ENCODE measurements around the gene CDK5RAP1.

CDK5RAP1 gene

DNA sequence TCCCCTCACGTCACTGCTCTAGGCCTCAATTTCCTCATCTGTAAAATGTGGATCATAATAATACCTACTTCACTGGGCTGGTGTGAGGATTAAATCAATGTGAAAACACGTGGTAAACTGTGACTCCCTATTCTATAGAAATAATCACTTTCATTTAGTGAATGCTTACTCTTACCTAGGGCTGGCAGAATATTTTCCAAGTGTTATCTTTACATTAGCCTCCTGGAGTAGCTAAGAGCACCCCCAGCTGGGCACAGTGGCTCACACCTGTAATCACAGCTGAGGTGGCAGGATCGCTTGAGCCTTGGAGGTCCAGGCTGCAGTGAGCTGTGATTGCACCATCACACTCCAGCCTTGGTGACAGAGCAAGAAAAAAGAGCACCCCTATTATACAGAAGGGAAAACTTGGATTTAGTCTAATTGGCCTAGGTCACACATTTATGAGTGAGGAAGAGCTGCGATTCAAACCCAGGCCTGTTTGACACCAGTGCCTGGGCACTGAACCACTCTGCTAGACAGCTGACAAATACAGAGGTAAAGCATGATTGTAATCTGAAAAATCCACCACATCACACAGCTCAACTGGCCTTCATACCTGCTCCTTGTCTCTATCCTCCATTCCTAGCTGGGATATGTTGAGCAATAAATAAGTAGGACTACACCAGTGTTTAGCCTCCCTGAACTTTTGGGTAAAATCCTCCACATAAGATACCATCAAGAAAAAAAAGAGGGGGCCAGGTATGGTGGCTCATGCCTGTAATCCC lies 43.7 kb upstream of the CDK5RAP1 start:
- no peaks in the 10 kb centered on the region for H3K27me3 ChIP-seq (ENCODE audit: insufficient read depth, low read length, poor library complexity, severe bottlenecking)
- H3K4me3 ChIP-seq (ENCODE audit: low read length, poor library complexity, severe bottlenecking): peak overlapping the region; percentile 93
- no peak overlapping the region for H3K9ac ChIP-seq (ENCODE audit: low read depth, low read length, poor library complexity, severe bottlenecking)
- no peaks in the 10 kb centered on the region for H3K9me2 ChIP-seq (replicated peaks; ENCODE audit: low read depth, low read length)
- H3K79me2 ChIP-seq (ENCODE audit: insufficient read depth, low read length): no peaks in the 10 kb centered on the region
- 0 out of 2 replicates have a peak, but pooled peaks cover 3% of the 10 kb centered on the region for H3F3A ChIP-seq (ENCODE audit: low read depth)
- no peaks in the 10 kb centered on the region for H3K36me3 ChIP-seq (ENCODE audit: insufficient read depth, low read length)
- no peaks in the 10 kb centered on the region; the same call in 1 of the 2 replicates for H3K9me3 ChIP-seq (ENCODE audit: insufficient read depth, low read depth, low read length)
- peak overlapping the region; percentile 92; the same call in 1 of the 2 replicates for H2AFZ ChIP-seq (ENCODE audit: low read length)
- H4K20me1 ChIP-seq (ENCODE audit: insufficient read depth, low read length, poor library complexity, severe bottlenecking): no peaks in the 10 kb centered on the region
- TF ChIP-seq, protein P1, sequence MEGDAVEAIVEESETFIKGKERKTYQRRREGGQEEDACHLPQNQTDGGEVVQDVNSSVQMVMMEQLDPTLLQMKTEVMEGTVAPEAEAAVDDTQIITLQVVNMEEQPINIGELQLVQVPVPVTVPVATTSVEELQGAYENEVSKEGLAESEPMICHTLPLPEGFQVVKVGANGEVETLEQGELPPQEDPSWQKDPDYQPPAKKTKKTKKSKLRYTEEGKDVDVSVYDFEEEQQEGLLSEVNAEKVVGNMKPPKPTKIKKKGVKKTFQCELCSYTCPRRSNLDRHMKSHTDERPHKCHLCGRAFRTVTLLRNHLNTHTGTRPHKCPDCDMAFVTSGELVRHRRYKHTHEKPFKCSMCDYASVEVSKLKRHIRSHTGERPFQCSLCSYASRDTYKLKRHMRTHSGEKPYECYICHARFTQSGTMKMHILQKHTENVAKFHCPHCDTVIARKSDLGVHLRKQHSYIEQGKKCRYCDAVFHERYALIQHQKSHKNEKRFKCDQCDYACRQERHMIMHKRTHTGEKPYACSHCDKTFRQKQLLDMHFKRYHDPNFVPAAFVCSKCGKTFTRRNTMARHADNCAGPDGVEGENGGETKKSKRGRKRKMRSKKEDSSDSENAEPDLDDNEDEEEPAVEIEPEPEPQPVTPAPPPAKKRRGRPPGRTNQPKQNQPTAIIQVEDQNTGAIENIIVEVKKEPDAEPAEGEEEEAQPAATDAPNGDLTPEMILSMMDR (conservative IDR thresholded peaks at IDR 0.05; ENCODE audit: low read length): peak; percentile 57
- no peak for TF ChIP-seq EZH2phosphoT487 (IDR thresholded peaks at IDR 0.05; ENCODE audit: borderline replicate concordance)
- peaks cover 29% of the 10 kb centered on the region for H3K4me1 ChIP-seq (ENCODE audit: insufficient read depth, low read length, poor library complexity, severe bottlenecking)
- H3K4me2 ChIP-seq (ENCODE audit: low read depth, low read length, poor library complexity, severe bottlenecking): peak overlapping the region; percentile 99

DNA sequence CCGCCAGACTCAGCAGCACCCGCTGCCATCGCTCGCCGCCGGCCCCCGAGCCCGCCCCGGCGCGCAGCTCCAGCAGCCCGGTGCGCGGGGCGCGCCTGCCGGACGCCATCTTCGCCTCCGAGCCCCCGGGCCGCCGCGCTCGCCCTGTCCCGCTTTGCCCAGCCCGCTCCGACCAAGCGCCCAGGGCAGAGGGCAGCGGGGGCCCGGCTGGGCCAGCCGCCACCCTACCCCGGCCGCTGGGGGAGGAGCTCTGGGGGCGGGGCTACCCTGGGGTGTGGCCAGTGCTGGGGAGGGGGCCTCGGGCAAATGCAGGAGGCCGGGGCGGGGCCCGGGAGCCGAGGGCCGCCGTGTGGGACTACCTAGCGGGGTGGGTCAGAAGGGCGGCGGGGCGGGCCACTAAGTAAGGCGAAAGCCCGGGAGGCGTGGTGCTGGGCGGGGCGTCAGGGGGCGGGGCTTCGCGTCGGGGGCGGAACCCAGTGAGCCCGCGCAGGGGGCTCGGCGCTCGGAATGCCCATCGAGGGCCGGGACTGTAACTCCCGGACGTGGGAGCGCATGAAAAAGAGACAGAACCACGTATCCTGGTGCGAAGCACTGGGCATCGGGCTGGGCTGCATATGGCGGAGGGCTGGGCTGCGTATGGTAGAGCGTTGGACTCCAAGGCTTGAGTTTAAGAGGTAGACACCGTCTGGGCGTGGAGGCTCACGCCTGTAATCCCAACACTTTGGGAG lies 42.4 kb upstream of the CDK5RAP1 start, which contains the start of gene SNTA1:
TSS of gene SNTA1 (minus strand) at position 252 of the 728 bp plus-strand sequence. CDS start at position 109, 143 bp downstream.
- peak within 1 kb of the TSS; percentile 93 for H3K4me3 ChIP-seq (ENCODE audit: low read length, poor library complexity, severe bottlenecking)
- H4K20me1 ChIP-seq (ENCODE audit: insufficient read depth, low read length, poor library complexity, severe bottlenecking): no peaks in the 10 kb centered on the region
- peak within 1 kb of the TSS; percentile 92 for H2AFZ ChIP-seq (ENCODE audit: low read length)
- TF ChIP-seq, protein P1 (conservative IDR thresholded peaks at IDR 0.05; ENCODE audit: low read length): no peak
- no peak for TF ChIP-seq EZH2phosphoT487 (IDR thresholded peaks at IDR 0.05; ENCODE audit: borderline replicate concordance)
- peak within 1 kb of the TSS; percentile 72 for H3K9ac ChIP-seq (ENCODE audit: low read depth, low read length, poor library complexity, severe bottlenecking)
- H3K9me3 ChIP-seq (ENCODE audit: insufficient read depth, low read depth, low read length): no peaks in the 10 kb centered on the region
- H3K4me1 ChIP-seq (ENCODE audit: insufficient read depth, low read length, poor library complexity, severe bottlenecking): peaks cover 29% of the 10 kb centered on the region
- no peaks in the 10 kb centered on the region for H3K27me3 ChIP-seq (ENCODE audit: insufficient read depth, low read length, poor library complexity, severe bottlenecking)
- H3K36me3 ChIP-seq (ENCODE audit: insufficient read depth, low read length): no peaks in the 10 kb centered on the region
- no peaks in the 10 kb centered on the region for H3K79me2 ChIP-seq (ENCODE audit: insufficient read depth, low read length)
- H3K4me2 ChIP-seq (ENCODE audit: low read depth, low read length, poor library complexity, severe bottlenecking): peak within 1 kb of the TSS; percentile 99
- no peaks in the 10 kb centered on the region for H3K9me2 ChIP-seq (replicated peaks; ENCODE audit: low read depth, low read length)
- 0 out of 2 replicates have a peak, but pooled peaks cover 3% of the 10 kb centered on the region for H3F3A ChIP-seq (ENCODE audit: low read depth)

DNA sequence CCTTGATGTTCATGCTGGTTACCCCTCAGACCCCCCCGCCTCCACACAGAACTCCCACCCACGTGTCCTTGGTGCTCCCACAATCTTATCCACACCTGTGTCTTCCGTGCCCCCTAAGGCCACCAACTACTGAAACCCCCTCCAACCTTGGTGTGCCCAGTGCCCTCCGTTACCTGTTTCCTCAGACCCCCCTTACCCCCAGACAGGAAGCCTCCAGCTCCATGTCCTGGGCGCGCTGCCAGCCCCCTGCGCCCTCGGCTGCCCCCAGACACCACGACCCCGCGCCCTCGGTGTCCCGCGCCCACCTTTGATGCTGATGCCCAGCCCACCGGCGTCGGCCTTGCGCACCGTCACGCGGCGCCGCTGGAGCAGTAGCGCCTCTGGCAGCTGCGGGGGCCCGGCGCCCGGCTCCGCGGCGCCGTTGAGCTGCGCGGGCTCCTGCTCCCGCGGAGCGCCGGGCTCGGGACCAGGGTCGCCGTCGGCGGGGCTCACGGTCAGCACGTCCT lies 41.7 kb upstream of the CDK5RAP1 start:
- H3K27me3 ChIP-seq (ENCODE audit: insufficient read depth, low read length, poor library complexity, severe bottlenecking): no peaks in the 10 kb centered on the region
- H3K9me3 ChIP-seq (ENCODE audit: insufficient read depth, low read depth, low read length): no peaks in the 10 kb centered on the region
- peak overlapping the region; percentile 93 for H3K4me3 ChIP-seq (ENCODE audit: low read length, poor library complexity, severe bottlenecking)
- TF ChIP-seq EZH2phosphoT487 (IDR thresholded peaks at IDR 0.05; ENCODE audit: borderline replicate concordance): no peak
- TF ChIP-seq, protein P1 (conservative IDR thresholded peaks at IDR 0.05; ENCODE audit: low read length): no peak
- peaks cover 29% of the 10 kb centered on the region for H3K4me1 ChIP-seq (ENCODE audit: insufficient read depth, low read length, poor library complexity, severe bottlenecking)
- H3K79me2 ChIP-seq (ENCODE audit: insufficient read depth, low read length): no peaks in the 10 kb centered on the region
- H3F3A ChIP-seq (ENCODE audit: low read depth): 0 out of 2 replicates have a peak, but pooled peaks cover 3% of the 10 kb centered on the region
- H3K36me3 ChIP-seq (ENCODE audit: insufficient read depth, low read length): no peaks in the 10 kb centered on the region
- H2AFZ ChIP-seq (ENCODE audit: low read length): peak overlapping the region; percentile 76; the same call in 1 of the 2 replicates
- H4K20me1 ChIP-seq (ENCODE audit: insufficient read depth, low read length, poor library complexity, severe bottlenecking): no peaks in the 10 kb centered on the region
- peak overlapping the region; percentile 99 for H3K4me2 ChIP-seq (ENCODE audit: low read depth, low read length, poor library complexity, severe bottlenecking)
- H3K9ac ChIP-seq (ENCODE audit: low read depth, low read length, poor library complexity, severe bottlenecking): peak overlapping the region; percentile 51
- no peaks in the 10 kb centered on the region for H3K9me2 ChIP-seq (replicated peaks; ENCODE audit: low read depth, low read length)

All from Loucy (cell line).